GM12875 (cell line): ENCODE data around the gene VRK1.

Experiments
- H3K4me3 ChIP-seq: one replicate; pipeline ENCODE4 v1.5.1; 2011; ENCODE audit warnings: low read depth, low read length, control low read depth
- CTCF ChIP-seq: IDR thresholded peaks from 2 replicates; pipeline ENCODE4 v1.5.1; 2011; ENCODE audit warnings: low read depth, mild to moderate bottlenecking, control low read depth, inconsistent platforms, low read length, moderate library complexity, borderline replicate concordance; ENCODE audit not compliant: insufficient read depth

Gene VRK1

DNA sequence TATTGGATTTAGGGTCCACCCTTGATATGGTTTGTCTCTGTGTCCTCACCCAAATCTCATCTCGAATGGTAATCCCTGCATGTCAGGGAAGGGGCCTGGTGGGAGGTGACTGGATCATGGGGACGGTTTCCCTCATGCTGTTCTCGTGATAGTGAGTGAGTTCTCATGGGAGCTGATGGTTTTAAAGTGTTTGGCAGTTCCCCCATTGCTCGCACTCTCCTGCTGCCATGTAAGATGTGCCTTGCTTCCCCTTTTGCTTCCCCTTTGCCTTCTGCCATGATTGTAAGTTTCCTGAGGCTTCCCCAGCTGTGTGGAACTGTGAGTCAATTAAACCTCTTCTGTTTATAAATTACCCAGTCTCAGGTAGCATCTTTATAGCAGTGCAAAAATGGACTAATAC lies 118.3 kb downstream of the VRK1 start:
- no peak overlapping the region for H3K4me3 ChIP-seq
- no peak for TF ChIP-seq CTCF

- H3K4me3 ChIP-seq, result no peak overlapping the region
- TF ChIP-seq CTCF, result no peak
Observed at GRCh38 chr14:96916751-96917150, 119.6 kb downstream of the VRK1 start.

GRCh38 chr14:96917442-96917963 lies 120.3 kb downstream of the VRK1 start:
- no peak for TF ChIP-seq CTCF
- H3K4me3 ChIP-seq, result no peak overlapping the region

- TF ChIP-seq CTCF, result no peak
Observed at GRCh38 chr14:96920023-96920422, 122.8 kb downstream of the VRK1 start.

DNA sequence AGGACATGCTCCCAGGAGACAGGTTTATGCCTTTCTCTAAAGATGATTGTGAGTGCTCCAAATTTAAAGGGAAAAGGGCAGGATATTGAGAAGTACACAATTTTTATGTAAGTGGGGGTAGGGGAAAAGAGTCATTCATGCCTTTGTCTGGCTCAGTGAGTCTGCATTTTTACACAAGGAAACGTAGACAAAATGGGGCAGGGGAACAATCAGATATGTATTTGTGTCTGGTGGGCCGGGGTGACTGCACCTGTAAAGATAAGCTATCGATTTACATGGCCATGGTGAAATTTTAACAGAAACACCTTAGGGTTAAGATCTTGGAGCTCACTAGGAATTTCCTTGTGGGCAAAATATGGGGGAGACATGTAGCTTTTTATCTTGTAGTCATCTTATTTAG lies 123.6 kb downstream of the VRK1 start:
- H3K4me3 ChIP-seq, result no peak overlapping the region
- no peak for TF ChIP-seq CTCF

More at GRCh38 chr14:96920023-96920422, 122.8 kb downstream of the VRK1 start:
- no peak overlapping the region for H3K4me3 ChIP-seq

- no peak for TF ChIP-seq CTCF
- H3K4me3 ChIP-seq, result no peak overlapping the region
Observed at GRCh38 chr14:96922986-96923385, 125.8 kb downstream of the VRK1 start.

DNA sequence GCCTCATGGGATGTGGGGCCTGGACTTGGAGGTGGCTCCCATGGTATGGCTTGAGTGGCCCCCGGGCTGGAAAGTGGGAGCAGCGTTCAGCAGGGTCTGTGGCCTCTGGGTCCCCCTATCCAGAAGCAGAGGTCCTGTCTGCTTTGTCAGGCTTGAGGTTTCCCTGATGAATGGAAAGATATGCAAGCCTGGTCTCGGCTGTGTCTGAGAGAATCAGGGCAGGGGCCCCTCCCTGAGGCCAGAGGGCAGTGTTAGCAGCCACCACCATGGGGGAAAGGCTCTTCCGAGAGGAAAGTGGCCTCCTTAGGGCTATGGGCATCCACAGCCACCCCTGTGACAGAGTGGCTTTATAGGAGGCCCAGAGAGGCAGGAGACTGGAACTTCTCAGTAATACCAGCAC lies 128.2 kb downstream of the VRK1 start:
- no peak overlapping the region for H3K4me3 ChIP-seq
- no peak for TF ChIP-seq CTCF
